Endothelial cell of umbilical vein (primary cell): ENCODE data around the gene SVIL.
"Not testable (repeated sequence)": the region's sequence is repeated elsewhere in the genome, so short reads cannot be mapped to it uniquely, and the experiment has no call there.

Experiments
- CTCF ChIP-seq, 2 donors: IDR thresholded peaks; 1 replicate in 1 of 2; 2 replicates in 1 of 2; pipeline ENCODE4 v1.5.1; 2011; ENCODE audit warnings: low read length in 2 of 2, mild to moderate bottlenecking in 2 of 2, moderate library complexity in 2 of 2, control low read depth in 1 of 2, inconsistent platforms in 1 of 2, low read depth in 1 of 2; ENCODE audit not compliant: insufficient read depth in 1 of 2; ENCODE audit errors: extremely low read depth in 1 of 2
- EZH2 ChIP-seq: IDR thresholded peaks from 2 replicates; pipeline ENCODE4 v1.6.1; 2012; ENCODE audit warnings: borderline replicate concordance, low read depth, mild to moderate bottlenecking, moderate library complexity, low read length, inconsistent platforms; ENCODE audit not compliant: severe bottlenecking
- FOS ChIP-seq: IDR thresholded peaks from 2 replicates; pipeline ENCODE4 v1.6.1; 2011; ENCODE audit warnings: mild to moderate bottlenecking, low read length, moderate library complexity, borderline replicate concordance; ENCODE audit not compliant: insufficient read depth
- JUN ChIP-seq: IDR thresholded peaks from 2 replicates; pipeline ENCODE4 v1.6.1; 2011; ENCODE audit warnings: borderline replicate concordance, low read depth; ENCODE audit not compliant: insufficient read length, insufficient read depth
- MYC ChIP-seq: IDR thresholded peaks from one replicate; pipeline ENCODE4 v1.6.1; 2011; ENCODE audit warnings: mild to moderate bottlenecking, low read depth, low read length
- POLR2A ChIP-seq: IDR thresholded peaks from 2 replicates; pipeline ENCODE4 v1.6.1; 2012; ENCODE audit warnings: low read depth, mild to moderate bottlenecking, control low read depth, low read length
- POLR2AphosphoS5 ChIP-seq: IDR thresholded peaks from 2 replicates; pipeline ENCODE4 v1.6.1; 2012; ENCODE audit warnings: low read depth, mild to moderate bottlenecking, control low read depth, low read length, moderate library complexity; ENCODE audit not compliant: insufficient read depth
- TF ChIP-seq, protein P1 (sequence below): IDR thresholded peaks from 2 replicates; pipeline ENCODE4 v1.6.1; 2011; ENCODE audit not compliant: insufficient read depth, insufficient read length

DNA sequence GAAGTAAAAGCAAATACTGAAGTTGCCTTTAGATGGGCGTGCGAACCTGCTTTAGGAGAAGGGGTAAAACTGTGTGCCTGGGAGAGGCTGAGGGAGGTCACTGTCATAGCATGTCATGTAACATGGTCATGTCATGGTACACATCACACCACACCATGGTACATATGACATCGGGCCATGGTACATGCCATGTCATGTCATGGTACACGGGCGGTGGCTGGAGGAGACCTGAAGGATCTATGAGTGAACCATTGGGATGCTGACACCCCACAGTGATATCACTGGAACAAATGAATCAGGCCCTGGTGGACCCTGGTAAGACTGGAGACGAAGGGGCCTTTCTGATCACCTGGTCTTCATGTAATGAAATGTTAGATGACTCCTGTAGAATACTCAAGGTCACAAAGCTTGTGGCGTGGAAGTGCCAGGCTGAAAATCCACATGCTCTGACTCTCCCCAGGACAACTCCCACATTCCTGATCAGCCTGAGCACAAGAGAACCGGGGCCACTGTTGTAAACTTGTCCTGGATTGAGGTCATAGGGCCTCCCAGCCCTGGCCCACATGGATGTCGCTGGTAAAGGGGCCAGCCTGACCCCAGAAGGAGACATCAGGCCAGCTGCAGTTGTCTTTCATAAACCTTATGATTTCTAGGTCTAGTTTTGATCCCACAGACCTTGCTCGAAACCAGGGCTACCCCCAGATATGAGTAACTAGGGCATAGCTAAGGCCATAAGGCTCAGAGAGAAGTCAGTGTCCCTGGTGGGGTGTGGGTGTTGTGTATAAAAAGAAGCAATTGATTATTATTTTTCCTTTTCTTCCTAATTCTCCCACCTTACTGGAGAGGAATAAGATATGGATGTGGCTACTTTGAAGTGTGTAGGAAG is 60.3 kb downstream of the SVIL start:
- not testable (repeated sequence) for TF ChIP-seq EZH2; CTCF (IDR thresholded peaks at IDR 0.05; ENCODE audit: extremely low read depth in 1 of 2, insufficient read depth in 1 of 2, low read depth in 1 of 2, low read length in 2 of 2); POLR2A; FOS; MYC; JUN; POLR2AphosphoS5
- TF ChIP-seq, protein P1, sequence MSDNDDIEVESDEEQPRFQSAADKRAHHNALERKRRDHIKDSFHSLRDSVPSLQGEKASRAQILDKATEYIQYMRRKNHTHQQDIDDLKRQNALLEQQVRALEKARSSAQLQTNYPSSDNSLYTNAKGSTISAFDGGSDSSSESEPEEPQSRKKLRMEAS: not testable (repeated sequence)
